ENCODE measurements around the gene CD69.
"Not testable (repeated sequence)": the region's sequence is repeated elsewhere in the genome, so short reads cannot be mapped to it uniquely, and the experiment has no call there.

The CD69 gene

DNA sequence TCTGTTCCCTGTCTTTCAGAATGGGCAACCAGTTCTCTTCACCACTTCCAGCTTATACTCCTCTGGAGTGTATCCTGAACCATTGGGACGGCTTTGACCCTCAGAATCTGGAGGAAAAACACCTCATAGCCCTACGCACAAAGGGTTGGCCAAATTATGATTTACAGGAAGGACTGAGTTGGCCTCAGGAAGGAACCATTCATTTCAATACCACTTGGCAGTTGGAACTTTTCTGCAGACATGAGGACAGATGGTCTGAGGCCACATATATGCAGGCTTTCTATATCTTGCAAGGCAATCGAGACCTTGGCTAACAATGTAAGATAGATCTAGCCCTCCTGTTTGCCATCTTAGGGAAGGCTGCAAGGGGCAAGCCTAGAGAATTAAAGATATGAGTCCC, 51.8 kb downstream of the CD69 start:
- Histone ChIP-seq H3K9ac (ENCODE audit: low read length) (no peak overlapping the region), H3K9me3 (ENCODE audit: control insufficient read depth, low read depth, low read length) (no peaks in the 10 kb centered on the region), H3K4me1 (ENCODE audit: control insufficient read depth, low read depth, low read length) (no peaks in the 10 kb centered on the region), H3K27ac (ENCODE audit: low read length) (no peak overlapping the region), H3K36me3 (ENCODE audit: control insufficient read depth, low read depth, low read length) (no peaks in the 10 kb centered on the region), H3K4me3 (ENCODE audit: low read length) (no peak overlapping the region), H3K27me3 (ENCODE audit: control insufficient read depth, insufficient read depth, low read length) (no peaks in the 10 kb centered on the region)

DNA sequence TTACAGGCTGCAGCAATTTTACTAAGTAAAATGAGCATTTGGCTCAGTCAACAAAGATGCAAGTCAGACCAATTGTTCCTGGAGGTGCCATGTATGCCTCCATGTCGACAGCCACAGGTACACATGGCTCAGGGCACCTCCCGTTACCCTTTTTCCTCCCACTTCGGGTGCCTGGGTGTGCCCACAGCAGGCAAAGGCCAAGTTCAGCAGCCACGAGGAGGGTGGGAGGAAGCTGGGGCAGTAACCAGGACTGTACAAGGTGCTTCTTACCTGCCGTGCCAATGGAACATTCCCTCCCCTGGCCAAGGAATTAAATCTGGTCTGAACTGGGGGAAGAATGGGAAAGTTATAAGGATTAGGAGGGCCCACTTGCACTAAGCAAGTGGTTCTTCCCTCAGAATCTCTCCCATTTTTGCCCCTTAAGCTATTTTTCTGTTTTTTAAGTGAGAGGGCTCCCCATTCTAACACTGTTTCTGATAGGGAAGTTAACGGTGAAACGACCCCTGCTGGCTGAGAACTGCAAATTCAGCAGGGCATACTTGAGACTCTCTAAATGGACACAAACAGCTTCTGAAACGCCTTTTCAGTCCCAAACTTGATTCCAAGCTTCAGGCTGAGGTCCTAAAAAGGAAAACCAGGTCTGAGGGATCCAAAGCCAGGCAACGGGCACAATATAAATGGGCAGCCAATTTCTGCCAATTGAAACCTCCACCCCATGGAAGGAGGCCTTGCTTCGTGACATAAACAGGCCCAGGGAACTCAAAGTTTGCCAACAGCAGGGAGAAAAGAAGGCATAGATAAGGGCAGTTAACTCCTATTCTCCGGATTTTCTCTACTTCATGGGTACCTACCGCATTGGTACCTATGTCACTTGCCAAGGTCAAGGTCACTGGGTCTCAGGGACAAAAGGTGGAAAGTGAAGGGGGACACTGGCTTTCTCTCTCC, 52.6 kb downstream of the CD69 start:
- Histone ChIP-seq H3K36me3 (ENCODE audit: control insufficient read depth, low read depth, low read length) (no peaks in the 10 kb centered on the region), H3K4me1 (ENCODE audit: control insufficient read depth, low read depth, low read length) (no peaks in the 10 kb centered on the region), H3K27ac (ENCODE audit: low read length) (no peak overlapping the region), H3K9me3 (ENCODE audit: control insufficient read depth, low read depth, low read length) (no peaks in the 10 kb centered on the region), H3K27me3 (ENCODE audit: control insufficient read depth, insufficient read depth, low read length) (no peaks in the 10 kb centered on the region), H3K4me3 (ENCODE audit: low read length) (no peak overlapping the region), H3K9ac (ENCODE audit: low read length) (no peak overlapping the region)

DNA sequence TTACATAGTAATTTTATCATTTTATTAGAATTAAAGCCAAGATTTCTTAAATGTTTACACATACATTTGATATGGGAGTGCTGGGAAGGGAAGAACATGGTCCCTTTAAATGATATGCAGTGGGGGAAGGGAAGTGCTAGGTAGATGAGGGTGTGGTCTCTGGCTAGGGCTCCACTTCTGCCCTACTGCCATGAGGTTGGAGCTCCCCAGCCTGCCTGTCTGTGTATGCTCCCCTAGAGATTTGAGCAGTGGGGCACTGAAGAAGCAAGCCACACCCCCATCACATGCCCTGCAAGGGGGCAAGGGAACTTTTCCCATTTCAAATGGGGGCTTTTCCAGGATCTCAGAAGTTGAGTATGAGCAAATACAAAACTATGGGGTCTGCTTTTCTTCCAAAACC, 53.3 kb downstream of the CD69 start:
- no peak overlapping the region for H3K4me3 ChIP-seq (ENCODE audit: low read length)
- H3K9ac ChIP-seq (ENCODE audit: low read length) = no peak overlapping the region
- H3K27me3 ChIP-seq (ENCODE audit: control insufficient read depth, insufficient read depth, low read length) = no peaks in the 10 kb centered on the region
- no peak overlapping the region for H3K27ac ChIP-seq (ENCODE audit: low read length)
- H3K4me1 ChIP-seq (ENCODE audit: control insufficient read depth, low read depth, low read length) = no peaks in the 10 kb centered on the region
- H3K36me3 ChIP-seq (ENCODE audit: control insufficient read depth, low read depth, low read length) = no peaks in the 10 kb centered on the region
- H3K9me3 ChIP-seq (ENCODE audit: control insufficient read depth, low read depth, low read length) = no peaks in the 10 kb centered on the region

DNA sequence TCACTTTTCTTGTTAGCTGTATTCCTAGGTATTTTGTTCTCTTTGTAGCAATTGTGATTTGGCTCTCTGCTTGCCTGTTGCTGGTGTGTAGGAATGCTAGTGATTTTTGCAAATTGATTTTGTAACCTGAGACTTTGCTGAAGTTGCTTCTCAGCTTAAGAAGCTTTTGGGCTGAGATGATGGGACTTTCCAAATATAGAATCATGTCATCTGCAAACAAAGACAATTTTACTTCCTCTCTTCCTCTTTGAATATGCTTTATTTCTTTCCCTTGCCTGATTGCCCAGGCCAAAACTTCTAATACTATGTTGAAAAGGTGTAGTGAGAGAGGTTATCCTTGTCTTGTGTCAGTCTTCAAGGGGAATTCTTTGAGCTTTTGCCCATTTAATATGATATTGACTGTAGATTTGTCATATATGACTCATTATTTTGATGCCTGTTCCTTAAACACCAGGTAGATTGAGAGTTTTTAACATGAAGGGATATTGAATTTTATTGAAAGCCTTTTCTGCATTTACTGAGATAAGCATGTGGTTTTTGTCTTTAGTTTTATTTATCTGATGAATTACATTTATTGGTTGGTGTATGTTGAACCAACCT, 54.5 kb downstream of the CD69 start:
- H3K36me3 ChIP-seq (ENCODE audit: control insufficient read depth, low read depth, low read length) = no peaks in the 10 kb centered on the region
- no peaks in the 10 kb centered on the region for H3K27me3 ChIP-seq (ENCODE audit: control insufficient read depth, insufficient read depth, low read length)
- no peak overlapping the region for H3K27ac ChIP-seq (ENCODE audit: low read length)
- no peaks in the 10 kb centered on the region for H3K9me3 ChIP-seq (ENCODE audit: control insufficient read depth, low read depth, low read length)
- no peaks in the 10 kb centered on the region for H3K4me1 ChIP-seq (ENCODE audit: control insufficient read depth, low read depth, low read length)
- H3K4me3 ChIP-seq (ENCODE audit: low read length) = no peak overlapping the region
- H3K9ac ChIP-seq (ENCODE audit: low read length) = no peak overlapping the region

DNA sequence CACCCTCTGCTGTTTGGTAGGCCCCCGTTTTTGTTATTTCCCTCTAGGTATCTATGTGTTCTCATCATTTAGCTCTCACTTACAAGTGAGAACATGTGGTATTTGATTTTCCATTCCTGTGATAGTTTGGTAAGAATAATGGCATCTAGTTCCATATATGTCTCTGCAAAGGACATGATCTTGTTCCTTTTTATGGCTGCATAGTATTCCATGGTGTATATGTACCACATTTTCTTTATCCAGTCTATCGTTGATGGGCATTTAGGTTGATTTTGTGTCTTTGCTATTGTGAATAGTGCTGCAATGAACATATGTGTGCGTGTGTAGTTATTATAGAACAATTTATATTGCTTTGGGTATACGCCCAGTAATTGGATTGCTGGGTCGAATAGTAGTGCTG, 56.1 kb downstream of the CD69 start:
- not testable (repeated sequence) for H3K4me3 ChIP-seq (ENCODE audit: low read length); H3K36me3 ChIP-seq (ENCODE audit: control insufficient read depth, low read depth, low read length); H3K9me3 ChIP-seq (ENCODE audit: control insufficient read depth, low read depth, low read length); H3K9ac ChIP-seq (ENCODE audit: low read length); H3K4me1 ChIP-seq (ENCODE audit: control insufficient read depth, low read depth, low read length); H3K27ac ChIP-seq (ENCODE audit: low read length); H3K27me3 ChIP-seq (ENCODE audit: control insufficient read depth, insufficient read depth, low read length)
